BE2C (cell line): ENCODE data around the gene SERPINB5.

ENCODE experiments used
- DNase-seq: peaks from one replicate; pipeline ENCODE4 v3.0.0-alpha.2; 2020
- H3K27me3 ChIP-seq: fragments of 250-450 bp; sonication (Bioruptor Pico); 2 replicates; pipeline ENCODE4 v1.5.1; 2020; ENCODE audit warnings: mild to moderate bottlenecking
- H3K36me3 ChIP-seq: fragments of 250-450 bp; sonication (Bioruptor Pico); 2 replicates; pipeline ENCODE4 v1.5.1; 2020; ENCODE audit warnings: mild to moderate bottlenecking
- H3K4me1 ChIP-seq: fragments of 250-450 bp; sonication (Bioruptor Pico); 2 replicates; pipeline ENCODE4 v1.5.1; 2020
- H3K4me3 ChIP-seq: 2 replicates; pipeline ENCODE4 v1.5.1; 2011; ENCODE audit warnings: low read depth, low read length
- H3K9me3 ChIP-seq: fragments of 250-450 bp; sonication (Bioruptor Pico); 2 replicates; pipeline ENCODE4 v1.5.1; 2020
- CTCF ChIP-seq: IDR thresholded peaks from 2 replicates; pipeline ENCODE4 v1.5.1; 2012; ENCODE audit warnings: mild to moderate bottlenecking, low read depth, low read length

SERPINB5 gene

DNA sequence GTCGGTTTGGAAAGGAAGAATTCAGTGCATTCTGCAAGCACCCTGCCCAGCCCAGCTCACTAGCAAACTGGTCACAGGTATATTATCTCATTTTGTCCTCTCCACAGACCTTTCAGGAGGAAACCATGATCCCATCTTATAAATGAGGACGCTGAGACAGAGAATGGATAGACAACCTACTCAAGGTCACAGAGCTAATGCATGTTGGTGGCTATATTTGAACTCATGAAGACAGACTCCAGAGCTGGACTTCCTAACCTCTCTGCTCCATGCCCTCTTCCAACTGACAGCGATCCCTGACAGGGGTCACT is 29.5 kb downstream of the SERPINB5 start:
- no peaks in the 10 kb centered on the region for H3K36me3 ChIP-seq

GRCh38 chr18:63508596-63508995 is 31.8 kb downstream of the SERPINB5 start:
- no peak for DNase-seq
- Histone ChIP-seq H3K4me1 (no peaks in the 10 kb centered on the region), H3K4me3 (no peak overlapping the region), H3K27me3 (no peaks in the 10 kb centered on the region), H3K9me3 (no peaks in the 10 kb centered on the region), H3K36me3 (no peaks in the 10 kb centered on the region)
- TF ChIP-seq CTCF: no peak

More for the DNA sequence above, 29.5 kb downstream of the SERPINB5 start:
- H3K9me3 ChIP-seq: no peaks in the 10 kb centered on the region
- no peak overlapping the region for H3K4me3 ChIP-seq
- DNase-seq: no peak
- H3K27me3 ChIP-seq: no peaks in the 10 kb centered on the region
- no peaks in the 10 kb centered on the region for H3K4me1 ChIP-seq
- TF ChIP-seq CTCF: no peak

GRCh38 chr18:63511285-63511684 is 34.5 kb downstream of the SERPINB5 start:
- Histone ChIP-seq H3K4me3 (no peak overlapping the region), H3K27me3 (no peaks in the 10 kb centered on the region), H3K4me1 (no peaks in the 10 kb centered on the region), H3K36me3 (no peaks in the 10 kb centered on the region), H3K9me3 (no peaks in the 10 kb centered on the region)
- TF ChIP-seq CTCF: peak; percentile 68
- DNase-seq: peak; percentile 23

GRCh38 chr18:63514326-63514725 is 37.6 kb downstream of the SERPINB5 start:
- Histone ChIP-seq H3K4me3 (no peak overlapping the region), H3K9me3 (no peaks in the 10 kb centered on the region), H3K4me1 (no peaks in the 10 kb centered on the region), H3K27me3 (no peaks in the 10 kb centered on the region; the same call in 1 of the 2 replicates), H3K36me3 (no peaks in the 10 kb centered on the region)
- no peak for DNase-seq
- TF ChIP-seq CTCF: no peak

DNA sequence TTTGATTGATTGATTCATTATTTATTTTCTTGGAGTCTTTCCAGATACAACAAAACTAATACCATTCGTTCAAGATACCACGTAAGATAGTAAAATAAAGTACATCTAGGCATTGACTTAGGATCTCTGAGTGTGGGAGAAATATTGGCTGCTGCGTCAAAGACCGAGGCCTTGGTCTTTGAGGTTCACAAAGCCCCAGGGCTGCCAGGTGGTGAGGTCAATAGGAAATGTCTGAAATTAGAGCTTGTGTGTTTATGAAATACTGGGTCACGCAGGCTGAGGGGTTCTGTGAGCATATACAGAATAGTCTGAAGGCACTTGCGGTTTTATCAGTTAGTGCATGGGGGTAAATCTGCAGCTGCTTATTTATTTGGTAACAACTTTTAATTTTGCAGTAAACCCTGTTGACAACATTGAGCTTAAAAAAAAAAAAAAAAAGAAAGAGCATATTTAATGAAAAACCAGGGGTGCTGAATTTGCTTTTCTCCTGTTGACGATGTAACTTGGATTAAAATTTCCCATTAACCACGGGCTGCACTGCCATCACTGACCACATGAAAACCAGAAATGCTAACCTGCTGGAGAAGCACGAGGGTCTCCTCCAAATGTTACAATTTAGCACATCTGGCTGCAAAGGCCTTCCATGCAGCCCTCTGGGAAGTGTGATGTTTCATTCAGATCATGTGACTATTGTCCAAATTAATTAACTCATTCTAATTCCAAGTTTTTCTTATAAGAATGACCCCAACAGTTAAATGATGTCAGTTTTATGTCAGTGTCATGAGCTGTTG is 38.3 kb downstream of the SERPINB5 start:
- Histone ChIP-seq H3K4me3 (no peak overlapping the region), H3K27me3 (no peaks in the 10 kb centered on the region; the same call in 1 of the 2 replicates), H3K9me3 (no peaks in the 10 kb centered on the region), H3K36me3 (no peaks in the 10 kb centered on the region), H3K4me1 (no peaks in the 10 kb centered on the region)
- no peak for DNase-seq
- 0 out of 2 replicates have a peak, but pooled peaks have one; percentile 16 for TF ChIP-seq CTCF

- TF ChIP-seq CTCF: no peak
- no peak for DNase-seq
Observed at GRCh38 chr18:63515801-63516200, 39.0 kb downstream of the SERPINB5 start.

More at GRCh38 chr18:63515801-63516200, 39.0 kb downstream of the SERPINB5 start:
- Histone ChIP-seq H3K36me3 (no peaks in the 10 kb centered on the region), H3K9me3 (no peaks in the 10 kb centered on the region), H3K27me3 (no peaks in the 10 kb centered on the region; the same call in 1 of the 2 replicates), H3K4me3 (no peak overlapping the region), H3K4me1 (no peaks in the 10 kb centered on the region)
